Measurements from ENCODE around the gene CNTNAP5. TPM values are rescaled to one million over a fixed set of nuclear protein-coding genes. Genes with fewer than 3 reads are reported as not detected.

Gene CNTNAP5
- total RNA-seq, 2 experiments from 2014 or later = not detected

DNA sequence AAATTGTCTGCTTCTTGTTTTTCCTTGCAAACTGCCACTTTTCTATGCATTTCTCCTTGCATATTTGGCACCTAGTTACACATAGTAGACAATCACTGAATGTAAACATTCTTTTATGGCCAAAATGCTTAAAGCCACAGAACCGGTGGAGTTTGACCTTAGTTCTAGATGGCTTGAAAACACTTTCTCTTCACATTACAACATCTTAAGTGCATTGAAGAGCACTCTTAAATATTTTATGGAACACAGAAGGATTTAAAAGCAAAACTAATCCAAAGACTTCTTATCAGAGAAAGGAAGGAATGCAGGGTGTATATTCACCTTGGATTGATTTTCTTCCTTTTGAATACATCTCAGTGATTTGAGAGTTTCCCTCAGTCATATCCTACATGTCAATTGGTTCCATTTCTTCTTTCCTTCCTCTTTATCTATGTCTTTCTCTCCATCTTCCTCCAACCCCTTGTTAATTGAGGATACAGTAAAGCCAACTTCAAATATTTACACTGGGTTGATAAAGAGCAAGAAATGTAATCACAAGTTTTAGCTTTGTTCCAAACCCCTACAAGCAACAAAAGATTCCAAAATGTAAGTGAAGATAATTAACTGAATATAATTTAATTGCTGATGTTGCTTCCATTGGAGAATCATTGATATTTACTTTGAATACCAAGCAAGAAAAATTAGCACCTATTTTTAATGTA lies 548.0 kb downstream of the CNTNAP5 start:
- H3K36me3 Mint-ChIP-seq (ENCODE audit: low read depth) = no peaks in the 10 kb centered on the region
- H3K27ac Mint-ChIP-seq = no peak overlapping the region

DNA sequence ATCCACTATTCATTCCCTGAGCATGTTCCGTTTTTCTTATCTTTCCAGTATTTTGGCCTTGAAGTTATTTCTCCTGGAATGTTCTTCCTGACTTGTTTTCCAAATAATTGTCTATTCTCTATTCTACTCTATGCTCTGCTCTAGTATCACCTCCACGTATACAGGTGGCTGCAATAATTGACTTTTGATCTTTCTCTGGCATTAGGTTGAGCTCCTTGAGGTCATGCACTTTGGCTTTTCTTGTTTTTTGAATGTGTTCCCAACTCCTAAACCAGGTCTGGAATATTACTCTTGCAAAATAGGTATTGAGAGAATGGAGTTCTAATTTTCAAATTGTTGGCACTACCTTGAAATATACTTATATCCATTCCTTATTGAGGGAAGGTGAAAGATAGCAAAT lies 550.4 kb downstream of the CNTNAP5 start:
- POLR2A ChIA-PET = no interaction called here
- ATAC-seq (ENCODE audit: poor library complexity) = no peak
- no peak for TF ChIP-seq CTCF (IDR thresholded peaks at IDR 0.05)
- H3K4me1 ChIP-seq (ENCODE audit: insufficient read depth, low read length) = no peaks in the 10 kb centered on the region
- H3K36me3 ChIP-seq (ENCODE audit: insufficient read depth, low read length) = no peaks in the 10 kb centered on the region
- intact Hi-C loops (cut with DNase I, micrococcal nuclease) = no loop called here
- no peak overlapping the region for H3K4me3 ChIP-seq (ENCODE audit: low read length)
- CTCF ChIA-PET = no interaction called here
- Mint-ChIP-seq H3K4me1 (ENCODE audit: low read depth) (no peaks in the 10 kb centered on the region), H3K4me3 (no peak overlapping the region), H3K27ac (no peak overlapping the region), H3K27me3 (no peaks in the 10 kb centered on the region), H3K36me3 (ENCODE audit: low read depth) (no peaks in the 10 kb centered on the region), H3K9me3 (peaks cover 2% of the 10 kb centered on the region)
- H3K9me3 ChIP-seq (ENCODE audit: control insufficient read depth in 1 of 2, insufficient read depth in 1 of 2, low read length in 2 of 2) = no peaks in the 10 kb centered on the region
- no peak overlapping the region for H3K27ac ChIP-seq (ENCODE audit: low read depth in 1 of 2, low read length in 2 of 2)
- H3K27me3 ChIP-seq (ENCODE audit: control insufficient read depth in 1 of 2, insufficient read depth in 2 of 2, low read length in 2 of 2) = no peaks in the 10 kb centered on the region
- DNase-seq = no peak

More for the DNA sequence above, 548.0 kb downstream of the CNTNAP5 start:
- ChIA-PET CTCF (no interaction called here), POLR2A (no interaction called here)
- no peaks in the 10 kb centered on the region for H3K27me3 ChIP-seq (ENCODE audit: control insufficient read depth in 1 of 2, insufficient read depth in 2 of 2, low read length in 2 of 2)
- no peaks in the 10 kb centered on the region for H3K27me3 Mint-ChIP-seq
- peaks cover 7% of the 10 kb centered on the region for H3K9me3 Mint-ChIP-seq
- no peaks in the 10 kb centered on the region for H3K4me1 Mint-ChIP-seq (ENCODE audit: low read depth)
- no peak for ATAC-seq (ENCODE audit: poor library complexity)
- no peaks in the 10 kb centered on the region for H3K4me1 ChIP-seq (ENCODE audit: insufficient read depth, low read length)
- DNase-seq = no peak
- TF ChIP-seq CTCF (IDR thresholded peaks at IDR 0.05) = no peak
- no peak overlapping the region for H3K4me3 ChIP-seq (ENCODE audit: low read length)
- H3K27ac ChIP-seq (ENCODE audit: low read depth in 1 of 2, low read length in 2 of 2) = no peak overlapping the region
- H3K9me3 ChIP-seq (ENCODE audit: control insufficient read depth in 1 of 2, insufficient read depth in 1 of 2, low read length in 2 of 2) = no peaks in the 10 kb centered on the region
- no peak overlapping the region for H3K4me3 Mint-ChIP-seq
- intact Hi-C loops (cut with DNase I, micrococcal nuclease) = no loop called here
- no peaks in the 10 kb centered on the region for H3K36me3 ChIP-seq (ENCODE audit: insufficient read depth, low read length)

- no peaks in the 10 kb centered on the region for H3K36me3 ChIP-seq (ENCODE audit: insufficient read depth, low read length)
- ATAC-seq (ENCODE audit: poor library complexity) (no peak), DNase-seq (no peak)
- no peak overlapping the region for H3K4me3 Mint-ChIP-seq
- no peaks in the 10 kb centered on the region for H3K27me3 ChIP-seq (ENCODE audit: control insufficient read depth in 1 of 2, insufficient read depth in 2 of 2, low read length in 2 of 2)
- intact Hi-C loops (cut with DNase I, micrococcal nuclease) = no loop called here
- CTCF ChIA-PET = no interaction called here
- H3K27me3 Mint-ChIP-seq = no peaks in the 10 kb centered on the region
- no peaks in the 10 kb centered on the region for H3K4me1 Mint-ChIP-seq (ENCODE audit: low read depth)
- POLR2A ChIA-PET = no interaction called here
- no peaks in the 10 kb centered on the region for H3K4me1 ChIP-seq (ENCODE audit: insufficient read depth, low read length)
- H3K27ac ChIP-seq (ENCODE audit: low read depth in 1 of 2, low read length in 2 of 2) = no peak overlapping the region
- no peaks in the 10 kb centered on the region for H3K36me3 Mint-ChIP-seq (ENCODE audit: low read depth)
- no peak for TF ChIP-seq CTCF (IDR thresholded peaks at IDR 0.05)
- H3K27ac Mint-ChIP-seq = no peak overlapping the region
- no peaks in the 10 kb centered on the region for H3K9me3 Mint-ChIP-seq
- H3K9me3 ChIP-seq (ENCODE audit: control insufficient read depth in 1 of 2, insufficient read depth in 1 of 2, low read length in 2 of 2) = no peaks in the 10 kb centered on the region
- no peak overlapping the region for H3K4me3 ChIP-seq (ENCODE audit: low read length)
Observed at GRCh38 chr2:124580263-124580662, 555.2 kb downstream of the CNTNAP5 start.
